WTC11 (cell line): ENCODE data around the gene LMOD1. TPM values are rescaled to one million over a fixed set of nuclear protein-coding genes. Genes with fewer than 3 reads are reported as not detected.

Experiments
- ATAC-seq: fragments of 200-7000 bp; cut with Tn5 transposase; 2 replicates; pipeline ENCODE4 v1.10.0; 2021; ENCODE audit warnings: mild to moderate bottlenecking, moderate library complexity
- CTCF ChIA-PET: fragments of 300-600 bp; sonication (Branson Sonifier 250); formaldehyde crosslinking; loops from one replicate; lab custom pipeline; 2021; ENCODE audit warnings: antibody characterized with exemption; lab: Charles Lee
- POLR2A ChIA-PET: fragments of 350-600 bp; sonication (Branson Sonifier 250); formaldehyde crosslinking; loops from one replicate; lab custom pipeline; 2021; ENCODE audit warnings: antibody characterized with exemption; lab: Charles Lee
- DNase-seq: peaks from one replicate; pipeline ENCODE4 v3.0.0; 2021; ENCODE audit warnings: low spot score
- H3K27ac Mint-ChIP-seq: 2 replicates; pipeline ENCODE4 v1.8.0; 2021; ENCODE audit warnings: mixed read lengths
- H3K27me3 Mint-ChIP-seq: 2 replicates; pipeline ENCODE4 v1.8.0; 2021; ENCODE audit warnings: low read depth, mild to moderate bottlenecking, moderate library complexity, mixed read lengths
- H3K36me3 Mint-ChIP-seq: 2 replicates; pipeline ENCODE4 v1.8.0; 2021; ENCODE audit warnings: mixed read lengths
- H3K4me1 Mint-ChIP-seq: 2 replicates; pipeline ENCODE4 v1.8.0; 2022; ENCODE audit warnings: mixed read lengths
- H3K4me3 Mint-ChIP-seq: 2 replicates; pipeline ENCODE4 v1.8.0; 2021; ENCODE audit warnings: mild to moderate bottlenecking, moderate library complexity, mixed read lengths
- H3K9me3 Mint-ChIP-seq: 2 replicates; pipeline ENCODE4 v1.8.0; 2021; ENCODE audit warnings: mixed read lengths
- ARID4B ChIP-seq: sonication (generic); formaldehyde crosslinking; IDR thresholded peaks from 2 replicates; pipeline ENCODE4 v1.8.0; 2023; ENCODE audit warnings: missing genetic modification reagents, mild to moderate bottlenecking, borderline replicate concordance
- ATF1 ChIP-seq: sonication (generic); formaldehyde crosslinking; IDR thresholded peaks from 2 replicates; pipeline ENCODE4 v1.8.1; 2023; ENCODE audit warnings: mild to moderate bottlenecking, moderate library complexity, missing genetic modification reagents
- CREM ChIP-seq: sonication (generic); formaldehyde crosslinking; IDR thresholded peaks from 2 replicates; pipeline ENCODE4 v1.8.1; 2022; ENCODE audit warnings: mild to moderate bottlenecking, missing genetic modification reagents, moderate library complexity
- EMX1 ChIP-seq: fragments of 250-450 bp; sonication (Bioruptor Pico); IDR thresholded peaks from 2 replicates; pipeline ENCODE4 v1.8.0; 2021; ENCODE audit warnings: mild to moderate bottlenecking
- GTF2I ChIP-seq: fragments of 250-450 bp; sonication (Bioruptor Pico); conservative IDR thresholded peaks from 2 replicates; pipeline ENCODE4 v1.4.0; 2021; ENCODE audit warnings: mild to moderate bottlenecking
- IRF1 ChIP-seq: sonication (generic); formaldehyde crosslinking; IDR thresholded peaks from 2 replicates; pipeline ENCODE4 v1.8.0; 2023; ENCODE audit warnings: missing genetic modification reagents
- MXD4 ChIP-seq: fragments of 250-450 bp; sonication (Bioruptor Pico); IDR thresholded peaks from 2 replicates; pipeline ENCODE4 v1.8.0; 2021; ENCODE audit warnings: mild to moderate bottlenecking, moderate library complexity, borderline replicate concordance
- NFATC4 ChIP-seq: fragments of 250-450 bp; sonication (Bioruptor Pico); IDR thresholded peaks from 2 replicates; pipeline ENCODE4 v1.9.0; 2021; ENCODE audit warnings: mild to moderate bottlenecking
- NR3C1 ChIP-seq: sonication (generic); formaldehyde crosslinking; conservative IDR thresholded peaks from 2 replicates; pipeline ENCODE4 v1.8.1; 2023; ENCODE audit warnings: low read depth, mild to moderate bottlenecking, missing genetic modification reagents
- OVOL2 ChIP-seq: fragments of 250-450 bp; sonication (Bioruptor Pico); IDR thresholded peaks from 2 replicates; pipeline ENCODE4 v1.9.0; 2021; ENCODE audit warnings: mild to moderate bottlenecking, borderline replicate concordance
- PRRX2 ChIP-seq: fragments of 250-450 bp; sonication (Bioruptor Pico); IDR thresholded peaks from 2 replicates; pipeline ENCODE4 v1.8.0; 2021; ENCODE audit warnings: mild to moderate bottlenecking
- USF1 ChIP-seq: sonication (generic); formaldehyde crosslinking; IDR thresholded peaks from 2 replicates; pipeline ENCODE4 v1.8.0; 2022; ENCODE audit warnings: mild to moderate bottlenecking, missing genetic modification reagents
- ZBTB43 ChIP-seq: sonication (generic); formaldehyde crosslinking; IDR thresholded peaks from 2 replicates; pipeline ENCODE4 v1.8.1; 2023; ENCODE audit warnings: mild to moderate bottlenecking, missing genetic modification reagents
- ZNF671 ChIP-seq: fragments of 250-450 bp; sonication (Bioruptor Pico); IDR thresholded peaks from 2 replicates; pipeline ENCODE4 v1.8.0; 2021; ENCODE audit warnings: mild to moderate bottlenecking
- total RNA-seq: library from RNA; stranded (reverse); gene quantifications from 3 replicates; pipeline ENCODE4 v1.2.3, GENCODE V29; 2021
- TF ChIP-seq, protein P1 (sequence below): sonication (generic); formaldehyde crosslinking; IDR thresholded peaks from 2 replicates; pipeline ENCODE4 v1.8.1; 2023; ENCODE audit warnings: mild to moderate bottlenecking, missing genetic modification reagents, moderate library complexity
- TF ChIP-seq, protein P2 (sequence below): sonication (generic); formaldehyde crosslinking; IDR thresholded peaks from 2 replicates; pipeline ENCODE4 v1.8.1; 2023; ENCODE audit warnings: mild to moderate bottlenecking, missing genetic modification reagents, moderate library complexity

LMOD1 gene
- total RNA-seq, 1 experiment from 2014 or later, result 1.5 TPM

GRCh38 chr1:201954263-201955008, 8.1 kb upstream of the LMOD1 start:
- Mint-ChIP-seq H3K9me3 (no peaks in the 10 kb centered on the region), H3K4me3 (peak overlapping the region; percentile 97), H3K4me1 (peaks cover 10% of the 10 kb centered on the region), H3K27me3 (no peaks in the 10 kb centered on the region; the same call in 1 of the 2 replicates), H3K36me3 (peaks cover 25% of the 10 kb centered on the region), H3K27ac (peak overlapping the region; percentile 98)
- DNase-seq, result peak; percentile 23
- TF ChIP-seq IRF1 (CRISPR knock-in tag) (no peak), NFATC4 (no peak), MXD4 (CRISPR knock-in tag) (no peak), ZBTB43 (CRISPR knock-in tag) (no peak), OVOL2 (CRISPR knock-in tag) (no peak), ZNF671 (CRISPR knock-in tag) (no peak), ARID4B (CRISPR knock-in tag) (no peak)
- TF ChIP-seq, protein P1, sequence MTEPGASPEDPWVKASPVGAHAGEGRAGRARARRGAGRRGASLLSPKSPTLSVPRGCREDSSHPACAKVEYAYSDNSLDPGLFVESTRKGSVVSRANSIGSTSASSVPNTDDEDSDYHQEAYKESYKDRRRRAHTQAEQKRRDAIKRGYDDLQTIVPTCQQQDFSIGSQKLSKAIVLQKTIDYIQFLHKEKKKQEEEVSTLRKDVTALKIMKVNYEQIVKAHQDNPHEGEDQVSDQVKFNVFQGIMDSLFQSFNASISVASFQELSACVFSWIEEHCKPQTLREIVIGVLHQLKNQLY (CRISPR knock-in tag), result no peak
- POLR2A ChIA-PET, result interaction anchor here (0.9 to 2.5 kb wide), 7 partner anchors 8 to 61 kb away, joined by 3 to 14 read pairs (median 5); partner anchors contain the start of genes ELF3 and LMOD1
- ATAC-seq, result no peak
- CTCF ChIA-PET, result interaction anchor here (0.7 to 4.5 kb wide), 8 partner anchors 9 to 506 kb away, joined by 3 to 38 read pairs (median 6); partner anchors contain the start of gene LMOD1

DNA sequence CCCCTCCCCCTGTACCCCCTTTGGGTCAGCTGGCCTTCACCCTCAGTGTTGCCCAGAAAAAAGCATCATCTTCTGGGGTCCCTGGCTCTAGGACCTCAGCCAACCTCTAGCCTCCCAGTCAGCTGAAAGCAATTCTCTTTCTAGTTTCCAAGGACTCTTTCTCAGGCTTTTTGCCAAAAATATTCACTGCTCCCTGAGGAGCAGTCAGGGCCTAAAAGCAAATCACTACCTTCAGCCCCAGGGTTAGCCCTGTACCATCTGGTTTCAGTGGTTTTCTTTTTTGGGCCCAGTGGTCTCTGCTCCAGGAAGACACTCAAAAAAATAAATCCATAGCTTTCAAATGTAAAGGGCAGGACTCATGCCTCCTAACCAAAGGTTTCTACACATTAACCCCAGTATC, 3.1 kb upstream of the LMOD1 start:
- Mint-ChIP-seq H3K36me3 (no peaks in the 10 kb centered on the region), H3K27ac (no peak overlapping the region), H3K9me3 (no peaks in the 10 kb centered on the region), H3K4me1 (peaks cover 27% of the 10 kb centered on the region), H3K27me3 (peaks cover 32% of the 10 kb centered on the region), H3K4me3 (no peak overlapping the region)
- DNase-seq, result no peak
- TF ChIP-seq ARID4B (CRISPR knock-in tag) (no peak), GTF2I (no peak), MXD4 (CRISPR knock-in tag) (no peak), EMX1 (CRISPR knock-in tag) (no peak), CREM (CRISPR knock-in tag) (no peak), NR3C1 (CRISPR knock-in tag) (no peak), USF1 (no peak), ATF1 (CRISPR knock-in tag) (no peak), PRRX2 (CRISPR knock-in tag) (no peak)
- TF ChIP-seq, protein P2, sequence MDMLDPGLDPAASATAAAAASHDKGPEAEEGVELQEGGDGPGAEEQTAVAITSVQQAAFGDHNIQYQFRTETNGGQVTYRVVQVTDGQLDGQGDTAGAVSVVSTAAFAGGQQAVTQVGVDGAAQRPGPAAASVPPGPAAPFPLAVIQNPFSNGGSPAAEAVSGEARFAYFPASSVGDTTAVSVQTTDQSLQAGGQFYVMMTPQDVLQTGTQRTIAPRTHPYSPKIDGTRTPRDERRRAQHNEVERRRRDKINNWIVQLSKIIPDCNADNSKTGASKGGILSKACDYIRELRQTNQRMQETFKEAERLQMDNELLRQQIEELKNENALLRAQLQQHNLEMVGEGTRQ, result no peak
- POLR2A ChIA-PET, result no interaction called here
- no peak for ATAC-seq
- CTCF ChIA-PET, result interaction anchor here (1.5 kb wide), 1 partner anchor 53 kb away, joined by 8 read pairs; no protein-coding TSS in a partner anchor
